DMS53 treated with DMSO at 0.1 percent for 48 hours (cell line): ENCODE results near the gene MSH2.

Experiments
- DNase-seq: peaks from one replicate; lab custom pipeline; 2025; ENCODE audit not compliant: unreplicated experiment; lab: John Stamatoyannopoulos, UW

Gene MSH2

GRCh38 chr2:47504174-47504810 lies 101.3 kb downstream of the MSH2 start:
- DNase-seq: no peak

DNA sequence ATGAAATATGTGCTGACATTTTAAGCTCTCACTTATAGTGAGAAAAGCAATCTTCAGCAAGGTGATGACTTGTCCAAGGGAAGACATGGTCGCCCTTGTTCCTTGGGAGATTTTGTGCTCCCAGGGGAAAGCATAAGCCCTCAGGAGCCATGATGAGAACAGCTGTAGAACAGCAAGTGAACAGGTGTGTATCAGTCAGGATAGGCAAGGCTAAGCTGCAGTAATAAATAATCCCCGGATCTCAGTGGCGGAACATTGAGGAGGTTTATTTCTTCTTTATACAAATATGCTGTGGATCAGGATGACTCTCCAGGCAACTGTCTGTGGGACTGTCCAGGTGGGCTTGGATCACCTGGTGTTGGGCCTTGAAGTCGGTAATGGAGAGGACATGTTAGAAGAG lies 103.1 kb downstream of the MSH2 start:
- no peak for DNase-seq

GRCh38 chr2:47506436-47506835 lies 103.5 kb downstream of the MSH2 start:
- no peak for DNase-seq

GRCh38 chr2:47508080-47508479 lies 105.1 kb downstream of the MSH2 start:
- DNase-seq: no peak

- no peak for DNase-seq
Measured at GRCh38 chr2:47508641-47509040, 105.7 kb downstream of the MSH2 start.

DNA sequence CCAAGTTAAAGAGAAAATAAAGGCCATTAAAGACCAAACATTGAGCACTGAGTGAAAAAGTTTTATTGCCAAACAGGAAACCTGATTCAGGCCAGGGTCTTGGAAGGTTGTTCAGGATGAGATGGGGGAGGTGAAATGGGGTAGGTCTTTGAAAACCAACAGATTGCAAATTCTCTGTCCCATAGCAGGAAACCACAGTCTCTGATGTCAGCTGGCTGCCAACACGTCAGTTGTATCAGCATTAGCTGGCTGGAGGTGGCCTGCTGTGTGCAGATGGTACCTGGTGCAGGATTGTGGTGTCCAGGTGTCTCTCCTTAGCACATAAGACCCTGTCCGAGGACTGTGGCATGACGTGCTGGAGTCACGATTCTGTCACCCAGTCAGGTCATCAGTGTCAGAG lies 106.3 kb downstream of the MSH2 start:
- DNase-seq: no peak

- DNase-seq: no peak
Measured at GRCh38 chr2:47509821-47510385, 106.9 kb downstream of the MSH2 start.

GRCh38 chr2:47510745-47511144 lies 107.8 kb downstream of the MSH2 start:
- no peak for DNase-seq

GRCh38 chr2:47512581-47513083 lies 109.7 kb downstream of the MSH2 start:
- DNase-seq: peak; percentile 29

GRCh38 chr2:47513981-47514520 lies 111.1 kb downstream of the MSH2 start:
- DNase-seq: no peak

- no peak for DNase-seq
Measured at GRCh38 chr2:47516360-47517104, 113.6 kb downstream of the MSH2 start.

DNA sequence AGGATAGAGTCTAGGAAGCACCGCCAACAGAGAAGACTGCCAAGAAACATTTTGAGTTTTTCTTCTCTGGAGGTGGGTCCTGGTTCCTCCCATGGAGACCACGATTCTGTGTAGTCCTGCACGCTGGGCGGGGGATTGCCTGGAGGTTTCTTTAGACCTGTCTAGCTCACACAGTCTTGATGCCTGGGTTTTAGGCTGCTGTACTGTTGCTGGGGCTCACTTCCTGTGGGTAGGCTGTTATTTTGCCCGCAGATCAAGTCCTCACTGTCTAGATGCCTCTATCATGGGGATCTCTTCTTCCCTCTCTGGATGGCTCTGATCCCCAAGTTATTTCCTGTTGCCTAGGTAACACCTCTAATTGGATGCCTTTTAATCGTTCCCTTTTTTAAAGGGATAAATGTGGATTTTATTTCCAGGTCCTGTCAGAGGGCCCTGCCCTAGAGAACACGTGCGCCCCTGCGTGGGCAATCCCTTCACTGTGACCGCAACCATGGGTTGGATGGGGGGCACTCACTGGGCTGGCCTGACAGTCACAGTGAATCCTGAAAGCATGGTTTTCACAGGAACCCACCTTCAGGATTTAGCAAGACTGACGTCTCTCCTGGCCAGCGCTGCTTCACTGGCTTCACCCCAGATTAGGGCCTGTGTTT lies 115.7 kb downstream of the MSH2 start:
- DNase-seq: no peak

DNA sequence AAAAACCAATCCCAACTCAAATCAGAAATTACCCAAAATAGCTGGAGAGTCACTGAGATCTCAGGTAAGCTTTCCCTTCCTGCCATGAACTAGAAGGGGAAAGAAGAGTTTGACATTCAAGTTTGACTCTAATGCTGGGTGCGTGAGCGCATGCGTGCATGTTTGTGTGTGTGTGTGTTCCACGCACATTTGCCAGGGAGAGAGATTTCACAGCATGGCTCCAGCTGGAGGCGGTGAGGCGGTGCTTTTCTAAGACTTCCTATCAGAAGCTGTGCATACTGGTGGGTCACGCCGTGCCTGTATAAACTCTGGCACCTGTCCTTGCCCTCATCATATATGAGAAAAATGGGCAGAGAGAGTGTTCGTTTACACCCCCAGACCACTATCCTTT lies 116.2 kb downstream of the MSH2 start:
- no peak for DNase-seq

DNA sequence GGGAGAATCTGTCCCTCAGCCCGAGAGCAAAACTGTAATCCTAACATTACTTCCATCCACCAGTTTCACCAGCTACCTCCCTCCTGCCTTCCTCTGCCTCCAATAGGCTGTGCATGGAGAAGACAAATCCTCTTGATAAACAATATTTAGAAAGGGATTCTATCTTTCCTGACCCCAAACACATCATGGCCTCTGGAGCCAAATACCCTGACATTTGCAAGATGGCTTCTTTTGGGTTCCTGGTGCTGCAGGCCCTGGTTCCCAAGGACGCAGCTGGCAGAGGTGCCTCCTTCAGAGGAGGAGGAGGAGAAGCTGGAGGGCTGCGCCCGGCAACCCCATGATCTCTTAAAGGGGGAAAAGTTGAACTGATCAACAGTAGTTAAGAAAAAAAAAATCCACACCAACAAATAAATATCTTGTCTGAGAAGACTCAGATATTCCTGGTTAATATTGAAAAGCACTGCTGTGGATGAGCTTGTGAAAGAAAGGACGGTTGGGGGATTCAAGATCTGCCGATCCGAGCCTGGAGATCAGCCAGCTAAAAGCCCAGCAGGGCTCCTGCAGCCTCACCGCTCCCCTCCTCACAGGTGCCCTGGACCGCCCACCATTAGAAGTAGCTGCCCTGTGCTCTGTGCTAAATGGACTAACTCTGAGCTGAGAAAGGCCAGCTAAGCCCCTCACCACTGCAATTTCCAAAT lies 116.8 kb downstream of the MSH2 start:
- DNase-seq: no peak

DNA sequence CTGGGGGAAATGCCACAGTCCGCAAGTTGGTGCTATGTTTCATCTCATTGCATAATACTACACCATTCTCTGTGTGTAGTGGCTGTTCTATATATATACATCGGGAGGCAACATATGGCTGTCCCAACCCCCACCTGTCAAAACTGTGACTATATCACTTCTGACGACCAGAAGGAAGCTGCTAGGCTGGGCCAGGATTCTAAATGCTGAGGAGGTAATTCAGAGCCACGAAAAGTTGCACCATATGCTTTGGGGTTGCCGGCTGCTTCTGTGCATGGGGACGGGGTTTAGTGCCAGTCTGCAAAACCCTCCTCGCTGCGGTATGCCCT lies 117.3 kb downstream of the MSH2 start:
- DNase-seq: peak; percentile 4

- DNase-seq: peak; percentile 78
Measured at GRCh38 chr2:47520825-47521665, 118.1 kb downstream of the MSH2 start.

DNA sequence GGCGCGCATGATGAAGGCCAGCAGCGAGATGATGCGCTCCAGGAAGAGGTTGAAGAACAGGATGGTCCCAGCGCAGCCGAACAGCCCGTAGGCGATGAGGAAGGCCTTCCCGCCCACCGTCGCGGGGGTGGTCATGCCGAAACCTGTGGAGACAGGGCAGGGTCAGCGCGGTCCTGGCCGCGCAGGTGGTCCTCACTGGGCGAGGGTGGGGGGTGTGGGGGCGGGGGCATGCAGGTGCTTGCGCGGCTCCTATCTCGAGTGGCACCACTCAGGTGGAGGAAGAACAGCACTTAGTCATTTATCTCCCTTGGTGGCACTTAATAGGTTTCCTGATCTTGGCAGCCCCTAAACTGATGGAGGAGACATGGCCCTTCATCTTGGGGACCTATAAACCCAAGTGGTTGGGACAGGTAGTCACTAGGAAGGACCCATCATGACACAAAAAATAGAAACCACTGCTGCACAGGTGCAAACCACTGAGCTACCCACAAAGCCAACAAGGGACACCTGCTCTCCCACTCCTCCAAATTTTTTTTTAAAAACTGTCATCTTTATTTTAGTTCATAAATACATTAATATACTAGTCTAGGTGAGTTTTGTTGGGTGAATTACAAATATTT lies 118.8 kb downstream of the MSH2 start:
- DNase-seq: no peak

GRCh38 chr2:47525167-47525566 lies 122.2 kb downstream of the MSH2 start:
- DNase-seq: no peak

GRCh38 chr2:47528455-47528854 lies 125.5 kb downstream of the MSH2 start:
- no peak for DNase-seq

- DNase-seq: no peak
Measured at GRCh38 chr2:47528874-47529273, 125.9 kb downstream of the MSH2 start.
